ENCODE data around the gene MYRF.

MYRF gene

DNA sequence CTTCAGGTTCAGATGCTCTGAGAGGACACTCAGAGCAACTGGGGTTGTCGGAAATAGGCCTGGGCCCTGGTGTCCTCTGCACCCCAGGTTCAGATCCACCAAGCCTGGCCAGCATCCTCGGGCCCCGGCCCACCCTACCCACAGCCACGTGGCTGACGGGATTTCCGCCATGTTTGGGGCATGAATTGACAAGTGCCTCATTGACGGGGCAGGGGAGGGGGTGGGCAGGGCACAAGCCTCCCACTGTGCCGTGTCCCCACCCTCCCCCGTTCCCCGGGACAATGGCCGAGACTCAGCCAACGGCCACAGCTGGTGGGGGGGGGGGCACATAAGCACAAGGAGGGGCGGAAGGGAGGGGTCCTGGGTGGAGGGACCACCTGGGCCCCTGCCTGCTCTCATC is 8.5 kb downstream of the MYRF start:
- H3F3A ChIP-seq (ENCODE audit: control insufficient read depth, insufficient read depth) = no peaks in the 10 kb centered on the region
- TF ChIP-seq EZH2phosphoT487 (IDR thresholded peaks at IDR 0.05; ENCODE audit: borderline replicate concordance, low read length) = no peak
- TF ChIP-seq, protein P1, sequence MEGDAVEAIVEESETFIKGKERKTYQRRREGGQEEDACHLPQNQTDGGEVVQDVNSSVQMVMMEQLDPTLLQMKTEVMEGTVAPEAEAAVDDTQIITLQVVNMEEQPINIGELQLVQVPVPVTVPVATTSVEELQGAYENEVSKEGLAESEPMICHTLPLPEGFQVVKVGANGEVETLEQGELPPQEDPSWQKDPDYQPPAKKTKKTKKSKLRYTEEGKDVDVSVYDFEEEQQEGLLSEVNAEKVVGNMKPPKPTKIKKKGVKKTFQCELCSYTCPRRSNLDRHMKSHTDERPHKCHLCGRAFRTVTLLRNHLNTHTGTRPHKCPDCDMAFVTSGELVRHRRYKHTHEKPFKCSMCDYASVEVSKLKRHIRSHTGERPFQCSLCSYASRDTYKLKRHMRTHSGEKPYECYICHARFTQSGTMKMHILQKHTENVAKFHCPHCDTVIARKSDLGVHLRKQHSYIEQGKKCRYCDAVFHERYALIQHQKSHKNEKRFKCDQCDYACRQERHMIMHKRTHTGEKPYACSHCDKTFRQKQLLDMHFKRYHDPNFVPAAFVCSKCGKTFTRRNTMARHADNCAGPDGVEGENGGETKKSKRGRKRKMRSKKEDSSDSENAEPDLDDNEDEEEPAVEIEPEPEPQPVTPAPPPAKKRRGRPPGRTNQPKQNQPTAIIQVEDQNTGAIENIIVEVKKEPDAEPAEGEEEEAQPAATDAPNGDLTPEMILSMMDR (IDR thresholded peaks at IDR 0.05; ENCODE audit: low read depth, low read length, poor library complexity, severe bottlenecking) = no peak
- H3K9me3 ChIP-seq (ENCODE audit: control insufficient read depth, insufficient read depth, low read length) = no peaks in the 10 kb centered on the region
- H3K4me1 ChIP-seq (ENCODE audit: control insufficient read depth, low read length) = no peaks in the 10 kb centered on the region
- H3K9me2 ChIP-seq (replicated peaks; ENCODE audit: control insufficient read depth, low read length) = no peaks in the 10 kb centered on the region
- no peaks in the 10 kb centered on the region for H3K27me3 ChIP-seq (ENCODE audit: control insufficient read depth, low read length)
- no peak overlapping the region for H3K4me3 ChIP-seq (ENCODE audit: low read length)
- no peaks in the 10 kb centered on the region for H3K79me2 ChIP-seq (ENCODE audit: control insufficient read depth, low read length)
- no peaks in the 10 kb centered on the region for H3K36me3 ChIP-seq (ENCODE audit: control insufficient read depth, low read length)
- H3K27ac ChIP-seq (ENCODE audit: low read depth, low read length) = no peak overlapping the region
- no peak overlapping the region for H3K4me2 ChIP-seq (ENCODE audit: low read length)
- H4K20me1 ChIP-seq (ENCODE audit: control insufficient read depth, insufficient read depth, low read depth, low read length) = no peaks in the 10 kb centered on the region

DNA sequence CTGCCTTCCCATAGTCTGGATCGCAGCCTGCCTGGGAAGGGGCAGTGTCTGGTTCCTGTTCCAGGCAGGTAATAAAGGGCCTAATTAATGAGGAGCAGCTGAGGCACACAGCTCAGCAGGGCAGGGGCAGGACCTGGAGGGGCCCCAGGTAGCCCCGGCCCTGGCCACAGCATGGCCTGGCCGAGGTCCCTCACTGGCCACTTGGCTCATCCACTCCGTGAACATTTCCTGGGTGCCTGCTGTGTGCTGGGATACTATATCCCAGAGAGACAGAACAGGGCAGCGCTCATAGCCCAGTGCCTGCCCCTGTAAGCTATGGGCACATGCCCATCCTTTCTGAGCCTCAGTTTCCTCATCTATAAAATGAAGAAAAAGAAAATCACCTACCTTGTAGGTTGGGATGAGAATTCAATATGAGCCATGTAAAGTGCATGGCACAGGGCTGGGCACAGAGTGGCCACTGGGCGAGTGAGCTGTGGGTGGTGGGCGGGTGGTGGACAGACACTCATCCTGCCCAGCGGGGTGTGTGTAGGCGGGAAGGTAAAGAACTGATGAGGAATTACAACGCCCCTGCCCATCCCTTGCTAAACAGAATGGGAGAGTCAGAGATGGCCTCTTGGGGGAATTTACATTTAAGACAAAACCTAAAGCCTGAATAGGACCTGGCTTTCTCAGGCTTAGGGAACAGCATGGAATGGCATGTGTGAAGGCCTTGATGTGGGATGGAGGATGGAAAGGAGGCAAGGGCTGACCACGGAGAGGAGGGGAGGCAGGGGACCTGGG is 9.2 kb downstream of the MYRF start:
- Histone ChIP-seq H3K36me3 (ENCODE audit: control insufficient read depth, low read length) (no peaks in the 10 kb centered on the region), H3K79me2 (ENCODE audit: control insufficient read depth, low read length) (no peaks in the 10 kb centered on the region), H4K20me1 (ENCODE audit: control insufficient read depth, insufficient read depth, low read depth, low read length) (no peaks in the 10 kb centered on the region), H3K4me2 (ENCODE audit: low read length) (no peak overlapping the region), H3K4me1 (ENCODE audit: control insufficient read depth, low read length) (no peaks in the 10 kb centered on the region), H3K4me3 (ENCODE audit: low read length) (no peak overlapping the region), H3K9me3 (ENCODE audit: control insufficient read depth, insufficient read depth, low read length) (no peaks in the 10 kb centered on the region), H3K27me3 (ENCODE audit: control insufficient read depth, low read length) (no peaks in the 10 kb centered on the region), H3K27ac (ENCODE audit: low read depth, low read length) (no peak overlapping the region), H3F3A (ENCODE audit: control insufficient read depth, insufficient read depth) (no peaks in the 10 kb centered on the region), H3K9me2 (replicated peaks; ENCODE audit: control insufficient read depth, low read length) (no peaks in the 10 kb centered on the region)
- TF ChIP-seq EZH2phosphoT487 (IDR thresholded peaks at IDR 0.05; ENCODE audit: borderline replicate concordance, low read length) = no peak
- TF ChIP-seq, protein P1 (IDR thresholded peaks at IDR 0.05; ENCODE audit: low read depth, low read length, poor library complexity, severe bottlenecking) = no peak

- H4K20me1 ChIP-seq (ENCODE audit: control insufficient read depth, insufficient read depth, low read depth, low read length) = no peaks in the 10 kb centered on the region
- H3K4me3 ChIP-seq (ENCODE audit: low read length) = no peak overlapping the region
- no peaks in the 10 kb centered on the region for H3K79me2 ChIP-seq (ENCODE audit: control insufficient read depth, low read length)
- H3K27me3 ChIP-seq (ENCODE audit: control insufficient read depth, low read length) = no peaks in the 10 kb centered on the region
- H3K9me3 ChIP-seq (ENCODE audit: control insufficient read depth, insufficient read depth, low read length) = no peaks in the 10 kb centered on the region
- no peaks in the 10 kb centered on the region for H3K9me2 ChIP-seq (replicated peaks; ENCODE audit: control insufficient read depth, low read length)
- no peak overlapping the region for H3K27ac ChIP-seq (ENCODE audit: low read depth, low read length)
- no peak overlapping the region for H3K4me2 ChIP-seq (ENCODE audit: low read length)
- no peaks in the 10 kb centered on the region for H3K4me1 ChIP-seq (ENCODE audit: control insufficient read depth, low read length)
- H3F3A ChIP-seq (ENCODE audit: control insufficient read depth, insufficient read depth) = no peaks in the 10 kb centered on the region
- H3K36me3 ChIP-seq (ENCODE audit: control insufficient read depth, low read length) = no peaks in the 10 kb centered on the region
- TF ChIP-seq, protein P1 (IDR thresholded peaks at IDR 0.05; ENCODE audit: low read depth, low read length, poor library complexity, severe bottlenecking) = no peak
- TF ChIP-seq EZH2phosphoT487 (IDR thresholded peaks at IDR 0.05; ENCODE audit: borderline replicate concordance, low read length) = no peak
Observed at GRCh38 chr11:61762223-61762615, 9.8 kb downstream of the MYRF start.
